Measurements from ENCODE around the gene ZC3H7B. TPM values are rescaled to one million over a fixed set of nuclear protein-coding genes. Genes with fewer than 3 reads are reported as not detected.

ZC3H7B gene
- total RNA-seq, 1 experiment from 2014 or later = 62.7 TPM

DNA sequence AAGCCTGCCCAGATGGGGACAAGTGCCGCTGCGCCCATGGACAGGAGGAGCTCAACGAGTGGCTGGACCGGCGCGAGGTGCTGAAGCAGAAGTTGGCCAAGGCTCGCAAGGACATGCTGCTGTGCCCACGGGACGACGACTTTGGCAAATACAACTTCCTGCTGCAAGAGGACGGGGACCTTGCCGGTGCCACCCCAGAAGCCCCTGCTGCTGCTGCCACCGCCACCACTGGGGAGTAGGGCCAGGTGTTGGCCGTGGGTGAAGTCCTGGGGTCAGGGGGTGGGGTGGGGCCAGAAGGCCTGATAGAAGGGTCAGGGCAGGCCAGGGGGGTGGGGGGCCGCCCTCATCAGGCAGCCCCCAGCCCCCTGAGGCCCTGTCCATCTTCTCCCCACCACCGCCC is 55.9 kb downstream of the ZC3H7B start:
- no peaks in the 10 kb centered on the region; the same call in none of the 2 replicates for H4K20me1 ChIP-seq (ENCODE audit: insufficient read depth)
- H3K27me3 ChIP-seq (ENCODE audit: insufficient read depth, low read depth) = no peaks in the 10 kb centered on the region
- no peaks in the 10 kb centered on the region for H3K9me3 ChIP-seq (ENCODE audit: insufficient read depth, low read depth)
- DNase-seq = no peak
- H3K27ac ChIP-seq = no peak overlapping the region
- no peak overlapping the region for H3K4me3 ChIP-seq
- no peaks in the 10 kb centered on the region for H3K79me2 ChIP-seq (ENCODE audit: low read depth)
- H3K36me3 ChIP-seq (ENCODE audit: low read depth) = peaks cover 4% of the 10 kb centered on the region; the same call in 1 of the 2 replicates
- H3K4me2 ChIP-seq = no peak overlapping the region
- no peaks in the 10 kb centered on the region for H3K9me2 ChIP-seq (ENCODE audit: insufficient read depth)
- ChIA-PET CTCF (no interaction called here), POLR2A (ENCODE audit: unreplicated experiment) (no interaction called here)
- no peaks in the 10 kb centered on the region; the same call in 1 of the 2 replicates for H3K4me1 ChIP-seq (replicated peaks; ENCODE audit: insufficient read depth)
- H2AFZ ChIP-seq = no peak overlapping the region
- TF ChIP-seq EZH2 (IDR thresholded peaks at IDR 0.05; ENCODE audit: low read depth) = no peak
- TF ChIP-seq, protein P1, sequence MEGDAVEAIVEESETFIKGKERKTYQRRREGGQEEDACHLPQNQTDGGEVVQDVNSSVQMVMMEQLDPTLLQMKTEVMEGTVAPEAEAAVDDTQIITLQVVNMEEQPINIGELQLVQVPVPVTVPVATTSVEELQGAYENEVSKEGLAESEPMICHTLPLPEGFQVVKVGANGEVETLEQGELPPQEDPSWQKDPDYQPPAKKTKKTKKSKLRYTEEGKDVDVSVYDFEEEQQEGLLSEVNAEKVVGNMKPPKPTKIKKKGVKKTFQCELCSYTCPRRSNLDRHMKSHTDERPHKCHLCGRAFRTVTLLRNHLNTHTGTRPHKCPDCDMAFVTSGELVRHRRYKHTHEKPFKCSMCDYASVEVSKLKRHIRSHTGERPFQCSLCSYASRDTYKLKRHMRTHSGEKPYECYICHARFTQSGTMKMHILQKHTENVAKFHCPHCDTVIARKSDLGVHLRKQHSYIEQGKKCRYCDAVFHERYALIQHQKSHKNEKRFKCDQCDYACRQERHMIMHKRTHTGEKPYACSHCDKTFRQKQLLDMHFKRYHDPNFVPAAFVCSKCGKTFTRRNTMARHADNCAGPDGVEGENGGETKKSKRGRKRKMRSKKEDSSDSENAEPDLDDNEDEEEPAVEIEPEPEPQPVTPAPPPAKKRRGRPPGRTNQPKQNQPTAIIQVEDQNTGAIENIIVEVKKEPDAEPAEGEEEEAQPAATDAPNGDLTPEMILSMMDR (conservative IDR thresholded peaks at IDR 0.05) = no peak
- intact Hi-C loops (cut with micrococcal nuclease; ENCODE audit: unreplicated experiment) = no loop called here
- peaks cover 20% of the 10 kb centered on the region; the same call in 1 of the 2 replicates for H3F3A ChIP-seq (ENCODE audit: insufficient read depth, low read depth)
- no TSS peak for BruUV-seq (replicated peaks)

DNA sequence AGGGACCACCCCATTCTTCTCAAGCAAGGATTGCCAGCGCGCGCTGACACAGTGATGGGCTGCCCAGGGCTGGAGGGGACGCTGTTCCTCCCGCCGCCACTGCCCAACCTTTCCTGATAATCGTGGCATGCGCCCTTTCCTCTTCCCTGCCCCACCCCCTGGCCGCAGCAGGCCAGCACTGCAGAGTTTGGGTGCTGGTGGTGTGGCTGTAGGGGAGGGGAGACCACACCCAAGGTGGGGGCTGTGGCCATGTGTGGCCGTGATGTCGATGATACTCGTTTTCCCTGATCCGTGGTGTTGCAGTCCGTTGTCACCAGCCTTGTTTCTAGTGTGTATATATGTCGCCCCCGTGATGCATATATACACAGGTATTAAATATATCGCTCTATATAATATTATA is 57.6 kb downstream of the ZC3H7B start:
- Histone ChIP-seq H3K79me2 (ENCODE audit: low read depth) (no peaks in the 10 kb centered on the region), H3K4me3 (no peak overlapping the region), H3F3A (ENCODE audit: insufficient read depth, low read depth) (peaks cover 24% of the 10 kb centered on the region; the same call in 1 of the 2 replicates), H3K27ac (no peak overlapping the region), H3K27me3 (ENCODE audit: insufficient read depth, low read depth) (no peaks in the 10 kb centered on the region), H3K9me3 (ENCODE audit: insufficient read depth, low read depth) (no peaks in the 10 kb centered on the region), H2AFZ (no peak overlapping the region), H3K4me2 (no peak overlapping the region), H4K20me1 (ENCODE audit: insufficient read depth) (no peaks in the 10 kb centered on the region; the same call in 1 of the 2 replicates), H3K36me3 (ENCODE audit: low read depth) (peaks cover 4% of the 10 kb centered on the region; the same call in 1 of the 2 replicates), H3K4me1 (replicated peaks; ENCODE audit: insufficient read depth) (no peaks in the 10 kb centered on the region), H3K9me2 (ENCODE audit: insufficient read depth) (no peaks in the 10 kb centered on the region)
- intact Hi-C loops (cut with micrococcal nuclease; ENCODE audit: unreplicated experiment) = no loop called here
- POLR2A ChIA-PET (ENCODE audit: unreplicated experiment) = no interaction called here
- no TSS peak for BruUV-seq (replicated peaks)
- no peak for TF ChIP-seq EZH2 (IDR thresholded peaks at IDR 0.05; ENCODE audit: low read depth)
- TF ChIP-seq, protein P1 (conservative IDR thresholded peaks at IDR 0.05) = no peak
- CTCF ChIA-PET = no interaction called here
- DNase-seq = no peak

DNA sequence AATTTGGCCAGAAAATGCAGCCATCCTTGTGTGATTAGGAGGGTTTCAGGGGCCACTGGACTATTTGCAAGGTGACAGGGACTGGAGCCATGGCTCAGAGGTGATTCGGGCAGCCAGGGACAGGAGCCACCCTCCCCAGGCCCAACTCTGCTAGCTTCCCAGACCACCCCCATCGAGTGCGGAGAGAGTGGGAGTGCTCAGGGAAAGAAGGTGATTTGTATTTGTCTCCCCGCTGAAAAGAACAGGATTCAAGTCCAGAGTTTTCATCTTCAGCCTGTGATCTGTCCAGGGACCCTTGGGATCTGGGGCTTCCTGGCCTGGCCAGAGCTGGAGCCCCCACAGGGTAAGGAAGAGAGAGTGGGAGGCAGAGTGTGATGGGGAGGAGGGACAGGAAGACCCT is 58.1 kb downstream of the ZC3H7B start:
- intact Hi-C loops (cut with micrococcal nuclease; ENCODE audit: unreplicated experiment) = no loop called here
- DNase-seq = no peak
- no peaks in the 10 kb centered on the region for H3K9me3 ChIP-seq (ENCODE audit: insufficient read depth, low read depth)
- no peak overlapping the region for H3K27ac ChIP-seq
- H2AFZ ChIP-seq = no peak overlapping the region
- CTCF ChIA-PET = no interaction called here
- no peak overlapping the region for H3K4me3 ChIP-seq
- no peaks in the 10 kb centered on the region for H3K79me2 ChIP-seq (ENCODE audit: low read depth)
- TF ChIP-seq EZH2 (IDR thresholded peaks at IDR 0.05; ENCODE audit: low read depth) = no peak
- TF ChIP-seq, protein P1 (conservative IDR thresholded peaks at IDR 0.05) = no peak
- no peaks in the 10 kb centered on the region for H3K4me1 ChIP-seq (replicated peaks; ENCODE audit: insufficient read depth)
- peaks cover 24% of the 10 kb centered on the region; the same call in 1 of the 2 replicates for H3F3A ChIP-seq (ENCODE audit: insufficient read depth, low read depth)
- H3K9me2 ChIP-seq (ENCODE audit: insufficient read depth) = no peaks in the 10 kb centered on the region
- H3K36me3 ChIP-seq (ENCODE audit: low read depth) = peaks cover 4% of the 10 kb centered on the region; the same call in 1 of the 2 replicates
- H3K4me2 ChIP-seq = no peak overlapping the region
- H4K20me1 ChIP-seq (ENCODE audit: insufficient read depth) = no peaks in the 10 kb centered on the region; the same call in 1 of the 2 replicates
- POLR2A ChIA-PET (ENCODE audit: unreplicated experiment) = interaction anchor here (0.6 kb wide), 1 partner anchor 54 kb away, joined by 5 read pairs; no protein-coding TSS in a partner anchor
- BruUV-seq (replicated peaks) = TSS peak; percentile 31
- no peaks in the 10 kb centered on the region for H3K27me3 ChIP-seq (ENCODE audit: insufficient read depth, low read depth)

Data from PC-9 (cell line).